ENCODE data around the gene TFDP1.

The TFDP1 gene

DNA sequence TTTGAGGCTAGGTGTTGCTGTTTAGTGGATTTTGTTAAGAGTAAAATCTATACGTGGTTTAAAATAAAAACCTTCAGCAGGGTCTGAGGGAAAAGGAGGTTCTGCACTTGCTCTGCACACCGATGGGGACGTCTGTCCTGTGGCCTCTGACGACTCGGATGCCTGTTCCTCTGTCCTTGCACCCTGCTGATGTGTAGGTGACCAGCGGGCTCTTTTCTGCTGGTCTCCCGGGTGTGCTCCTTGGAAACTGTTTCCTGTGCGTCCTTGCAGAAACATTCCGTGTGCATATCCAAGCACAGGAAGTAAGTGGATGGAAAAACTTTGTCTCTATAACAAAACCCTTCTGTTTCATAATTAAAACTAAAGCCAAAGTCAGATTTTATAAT, 69.6 kb downstream of the TFDP1 start:
- H3K4me3 ChIP-seq (ENCODE audit: low read depth, low read length) = no peak overlapping the region
- DNase-seq (ENCODE audit: low read depth) = no peak
- TF ChIP-seq, protein P1, sequence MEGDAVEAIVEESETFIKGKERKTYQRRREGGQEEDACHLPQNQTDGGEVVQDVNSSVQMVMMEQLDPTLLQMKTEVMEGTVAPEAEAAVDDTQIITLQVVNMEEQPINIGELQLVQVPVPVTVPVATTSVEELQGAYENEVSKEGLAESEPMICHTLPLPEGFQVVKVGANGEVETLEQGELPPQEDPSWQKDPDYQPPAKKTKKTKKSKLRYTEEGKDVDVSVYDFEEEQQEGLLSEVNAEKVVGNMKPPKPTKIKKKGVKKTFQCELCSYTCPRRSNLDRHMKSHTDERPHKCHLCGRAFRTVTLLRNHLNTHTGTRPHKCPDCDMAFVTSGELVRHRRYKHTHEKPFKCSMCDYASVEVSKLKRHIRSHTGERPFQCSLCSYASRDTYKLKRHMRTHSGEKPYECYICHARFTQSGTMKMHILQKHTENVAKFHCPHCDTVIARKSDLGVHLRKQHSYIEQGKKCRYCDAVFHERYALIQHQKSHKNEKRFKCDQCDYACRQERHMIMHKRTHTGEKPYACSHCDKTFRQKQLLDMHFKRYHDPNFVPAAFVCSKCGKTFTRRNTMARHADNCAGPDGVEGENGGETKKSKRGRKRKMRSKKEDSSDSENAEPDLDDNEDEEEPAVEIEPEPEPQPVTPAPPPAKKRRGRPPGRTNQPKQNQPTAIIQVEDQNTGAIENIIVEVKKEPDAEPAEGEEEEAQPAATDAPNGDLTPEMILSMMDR (IDR thresholded peaks at IDR 0.05; ENCODE audit: control insufficient read depth, extremely low read depth, insufficient read depth) = no peak

DNA sequence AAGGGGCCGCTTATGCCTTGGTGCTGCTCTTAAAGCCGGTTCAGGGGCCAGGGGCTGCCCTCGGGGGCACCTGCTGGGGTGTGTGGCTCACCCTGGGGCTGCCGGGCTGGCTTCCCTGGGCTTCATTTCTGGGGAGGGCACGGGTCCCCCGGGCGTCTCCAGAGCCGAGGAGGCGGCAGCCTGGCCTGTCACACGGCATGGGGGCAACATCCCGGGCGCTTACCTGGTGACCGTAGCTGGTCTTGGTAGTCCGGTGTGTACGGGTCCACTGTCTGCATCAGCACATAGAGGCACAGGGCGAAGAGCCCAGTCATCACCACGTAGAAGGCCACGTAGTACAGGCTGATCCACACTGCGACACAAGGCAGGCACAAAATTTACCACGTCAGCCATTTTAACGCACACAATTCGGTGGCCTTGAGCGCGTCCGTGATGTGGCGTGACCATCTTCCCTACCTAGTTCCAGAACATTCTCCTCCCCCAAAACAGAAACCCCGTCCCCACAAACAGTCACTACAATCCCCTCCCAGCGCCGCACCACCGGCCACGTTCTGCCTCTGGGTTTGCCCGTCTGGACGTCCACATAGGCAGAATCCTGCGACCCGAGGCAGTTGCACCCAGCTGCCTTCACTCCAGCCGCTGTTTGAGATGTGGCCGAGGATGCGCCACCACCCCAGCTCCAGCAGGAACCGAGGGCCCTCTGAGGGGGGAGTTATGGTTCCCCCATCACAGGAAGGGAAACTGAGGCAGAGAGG, 70.2 kb downstream of the TFDP1 start:
- TF ChIP-seq, protein P1 (IDR thresholded peaks at IDR 0.05; ENCODE audit: control insufficient read depth, extremely low read depth, insufficient read depth) = no peak
- DNase-seq (ENCODE audit: low read depth) = no peak
- no peak overlapping the region for H3K4me3 ChIP-seq (ENCODE audit: low read depth, low read length)

DNA sequence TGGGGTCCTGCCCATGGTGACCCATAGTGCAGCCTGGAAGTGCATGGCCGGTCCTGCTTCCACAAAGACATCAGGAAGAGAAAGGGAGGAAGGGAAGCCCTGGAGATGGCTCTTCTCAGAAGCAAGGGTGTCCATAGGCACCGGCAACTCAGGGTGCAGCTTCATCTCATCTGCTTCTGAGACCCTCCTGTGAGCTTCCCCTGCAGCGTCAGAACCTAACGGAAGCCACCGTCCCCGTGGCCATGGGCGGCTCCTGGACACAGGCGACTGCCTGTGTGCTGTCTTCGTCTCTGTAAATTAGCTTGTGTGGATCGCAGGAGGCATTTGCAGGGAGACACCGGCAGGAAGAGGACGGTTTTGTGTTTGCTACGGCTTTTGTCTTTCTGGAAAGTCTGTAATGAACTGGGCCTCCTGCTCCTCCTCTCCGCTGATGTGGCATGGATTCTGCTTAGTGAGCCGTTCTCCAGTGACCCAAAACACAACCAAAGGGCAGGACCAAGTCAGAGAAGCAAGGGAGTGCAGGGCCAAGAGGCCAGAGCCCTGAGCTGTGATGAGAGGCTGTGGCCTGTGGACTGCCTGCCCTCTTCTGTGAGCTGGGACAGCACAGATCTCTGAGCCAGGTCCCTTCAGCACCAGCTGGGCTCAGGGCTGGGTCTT, 70.9 kb downstream of the TFDP1 start:
- H3K4me3 ChIP-seq (ENCODE audit: low read depth, low read length) = no peak overlapping the region
- TF ChIP-seq, protein P1 (IDR thresholded peaks at IDR 0.05; ENCODE audit: control insufficient read depth, extremely low read depth, insufficient read depth) = no peak
- no peak for DNase-seq (ENCODE audit: low read depth)

DNA sequence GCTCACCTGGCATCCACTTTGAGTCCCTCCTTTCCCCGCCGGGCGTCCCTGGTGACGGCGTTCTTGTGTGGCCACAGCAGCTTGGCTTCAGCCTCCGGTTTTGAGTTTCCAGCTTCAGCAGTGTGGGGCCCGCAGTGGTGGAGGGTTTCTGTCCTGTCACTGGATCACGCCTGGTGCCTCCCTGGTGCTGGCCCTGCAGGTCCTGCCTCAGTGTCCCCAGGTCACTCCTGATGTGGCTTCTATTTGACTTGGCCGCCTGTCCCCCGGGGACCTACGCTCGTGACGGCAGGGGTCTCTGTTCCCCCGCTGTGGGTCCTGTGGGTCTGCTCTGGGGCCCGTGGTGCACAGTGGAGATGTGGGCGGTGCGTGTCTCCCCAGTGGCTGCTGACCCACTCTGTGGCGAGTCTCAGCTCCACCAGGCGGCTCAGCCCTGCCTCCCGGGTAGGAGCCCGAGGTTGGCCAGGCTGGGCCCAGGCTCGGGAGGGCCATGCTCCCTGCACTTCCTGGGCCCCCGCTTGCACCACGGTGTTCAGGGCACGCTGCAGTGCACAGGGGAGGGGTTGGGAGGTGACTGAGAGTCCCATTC, 71.5 kb downstream of the TFDP1 start:
- TF ChIP-seq, protein P1 (IDR thresholded peaks at IDR 0.05; ENCODE audit: control insufficient read depth, extremely low read depth, insufficient read depth) = no peak
- H3K4me3 ChIP-seq (ENCODE audit: low read depth, low read length) = no peak overlapping the region
- DNase-seq (ENCODE audit: low read depth) = no peak

DNA sequence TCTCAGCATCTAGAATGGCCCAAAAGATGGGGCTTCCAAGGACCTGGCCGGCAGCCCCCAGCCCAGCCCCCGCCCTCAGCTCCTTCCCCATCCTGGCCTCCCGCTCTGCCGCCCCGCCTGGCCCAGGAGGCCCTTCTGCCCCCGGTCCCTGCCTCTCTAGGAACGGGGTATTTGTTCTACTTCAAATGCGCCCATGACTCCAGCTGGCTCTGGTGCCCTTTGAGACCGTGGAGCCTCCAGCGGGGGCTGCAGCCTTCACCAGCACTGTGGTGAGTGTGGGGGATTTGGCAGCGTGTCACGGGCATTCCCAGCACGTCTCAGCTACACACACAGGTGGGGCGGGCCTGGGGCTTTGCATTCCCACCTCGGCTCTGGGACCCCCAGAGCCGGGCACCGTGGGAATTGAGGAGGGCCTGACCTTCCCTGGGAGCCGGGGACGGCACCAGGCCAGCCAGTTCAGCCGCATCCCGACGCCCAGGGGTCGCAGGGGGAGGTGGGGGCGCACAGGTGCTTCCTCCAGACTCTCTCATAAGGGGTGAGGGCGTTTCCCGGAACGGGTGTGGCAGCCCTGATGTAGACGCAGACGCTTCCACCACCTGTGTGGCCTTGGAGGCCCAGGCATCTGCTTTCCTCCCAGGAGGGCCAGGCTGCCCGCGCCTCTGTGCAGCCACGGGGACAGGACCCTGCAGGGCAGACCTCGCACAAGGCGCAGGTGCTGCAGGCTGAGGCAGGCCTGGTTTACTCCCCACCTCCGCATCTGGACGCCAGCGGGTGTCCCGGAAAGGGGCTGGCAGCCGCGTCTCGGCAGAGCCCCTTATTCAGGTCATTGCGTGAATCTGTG, 72.5 kb downstream of the TFDP1 start:
- no peak for DNase-seq (ENCODE audit: low read depth)
- H3K4me3 ChIP-seq (ENCODE audit: low read depth, low read length) = no peak overlapping the region

More for the DNA sequence above, 72.5 kb downstream of the TFDP1 start:
- TF ChIP-seq, protein P1 (IDR thresholded peaks at IDR 0.05; ENCODE audit: control insufficient read depth, extremely low read depth, insufficient read depth) = no peak

All from LNCaP clone FGC (cell line).